SKM-1 (cell line): ENCODE measurements around the gene TMEM161B.
"Not testable (repeated sequence)": the region's sequence is repeated elsewhere in the genome, so short reads cannot be mapped to it uniquely, and the experiment has no call there.

ENCODE experiments used
- DNase-seq: peaks from one replicate; lab custom pipeline; 2025; ENCODE audit not compliant: unreplicated experiment; lab: John Stamatoyannopoulos, UW

The TMEM161B gene

DNA sequence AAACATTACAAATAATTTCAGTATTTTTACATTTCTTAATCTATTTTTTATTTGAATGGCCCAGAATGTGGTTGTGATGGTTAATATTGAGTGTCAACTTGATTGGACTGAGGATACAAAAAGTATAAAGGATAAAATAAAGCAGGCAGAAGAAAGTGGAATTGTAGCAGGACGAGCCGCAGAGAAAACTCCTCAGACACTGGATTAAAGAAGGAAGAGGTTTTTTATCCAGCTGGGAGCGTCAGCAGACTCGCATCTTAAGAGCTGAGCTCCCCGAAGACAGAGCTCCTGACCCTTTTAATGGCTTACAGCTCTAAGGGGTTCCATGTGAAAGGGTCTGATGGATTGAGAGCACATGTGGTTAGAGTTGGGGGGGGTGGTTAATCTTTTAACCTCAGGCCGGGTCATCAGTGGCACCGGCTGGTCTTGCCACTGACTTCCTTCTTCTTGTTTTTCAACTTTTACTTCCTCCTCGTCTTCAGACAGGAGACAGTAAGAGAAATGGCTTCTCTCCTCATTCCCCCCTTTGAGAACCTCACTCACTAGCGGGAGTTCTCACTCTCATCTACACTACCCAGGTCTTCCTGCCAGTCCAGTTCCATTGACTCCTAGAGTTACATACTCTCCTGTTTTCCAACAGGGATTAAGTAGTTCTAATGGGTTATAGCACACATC lies 80.0 kb downstream of the TMEM161B start:
- no peak for DNase-seq

GRCh38 chr5:88183255-88183654 lies 85.4 kb downstream of the TMEM161B start:
- DNase-seq: no peak

GRCh38 chr5:88177486-88177885 lies 91.2 kb downstream of the TMEM161B start:
- DNase-seq: not testable (repeated sequence)

GRCh38 chr5:88172847-88173758 lies 95.5 kb downstream of the TMEM161B start:
- DNase-seq: no peak

GRCh38 chr5:88159591-88159990 lies 109.1 kb downstream of the TMEM161B start:
- no peak for DNase-seq

- DNase-seq: no peak
These were observed 110.6 kb downstream of the TMEM161B start for GRCh38 chr5:88158056-88158455.

DNA sequence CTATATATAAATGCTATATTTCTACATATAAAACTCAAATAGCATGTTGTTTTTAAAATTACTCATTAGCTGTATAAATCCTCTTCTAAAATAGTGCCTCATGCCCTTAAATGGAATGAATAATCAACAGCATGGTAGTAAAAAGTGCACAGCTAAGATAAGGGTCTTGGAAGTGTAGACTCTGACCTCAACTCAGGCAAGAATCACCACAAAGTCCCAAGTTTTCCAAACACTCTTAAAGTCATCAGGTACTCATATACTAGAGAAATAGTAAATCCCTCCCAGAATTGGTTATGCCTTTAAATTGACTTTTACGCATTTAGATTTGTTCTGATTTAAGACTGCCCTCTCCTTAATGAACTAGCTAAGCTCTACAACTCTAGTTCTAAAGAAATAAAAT lies 113.8 kb downstream of the TMEM161B start:
- no peak for DNase-seq

GRCh38 chr5:88150747-88151146 lies 117.9 kb downstream of the TMEM161B start:
- no peak for DNase-seq

GRCh38 chr5:88145611-88146467 lies 122.8 kb downstream of the TMEM161B start:
- DNase-seq: no peak

DNA sequence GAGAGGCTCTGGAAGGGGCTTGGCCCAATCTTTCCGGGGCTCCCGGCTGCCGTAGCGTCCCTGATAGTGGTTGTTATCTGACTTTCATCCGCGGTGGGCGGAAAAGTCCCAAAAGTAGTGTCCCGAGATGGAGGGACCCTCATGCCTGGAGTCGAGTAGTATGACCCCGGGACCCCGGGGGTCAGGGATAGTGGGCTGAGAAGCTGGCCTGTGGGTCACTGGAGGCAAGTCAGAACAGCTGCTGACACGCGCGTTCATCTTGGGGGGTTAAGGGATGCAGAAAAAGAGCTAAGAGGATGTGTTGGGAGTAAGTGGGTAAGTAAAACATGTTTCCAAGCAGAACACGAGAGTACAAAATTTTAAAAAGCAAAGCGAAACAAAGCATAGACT lies 123.4 kb downstream of the TMEM161B start:
- DNase-seq: no peak
